HepG2 (cell line): Measurements from ENCODE around the gene ZNF384. TPM values are rescaled to one million over a fixed set of nuclear protein-coding genes. Genes with fewer than 3 reads are reported as not detected.

Source experiments
- AHR ChIP-seq: IDR thresholded peaks from 2 replicates; pipeline ENCODE4 v1.6.1; 2018; ENCODE audit warnings: missing genetic modification reagents, missing compliant biosample characterization
- GZF1 ChIP-seq: sonication (generic); formaldehyde crosslinking; IDR thresholded peaks from 2 replicates; pipeline ENCODE4 v1.5.1; 2020; ENCODE audit warnings: mild to moderate bottlenecking, missing genetic modification reagents
- KAT8 ChIP-seq: IDR thresholded peaks from 2 replicates; pipeline ENCODE4 v1.6.1; 2016; ENCODE audit warnings: missing genetic modification reagents, missing compliant biosample characterization
- KDM5B ChIP-seq: sonication (generic); formaldehyde crosslinking; IDR thresholded peaks from 2 replicates; pipeline ENCODE4 v1.4.0; 2020; ENCODE audit warnings: missing genetic modification reagents, mild to moderate bottlenecking, borderline replicate concordance
- KLF6 ChIP-seq: IDR thresholded peaks from 2 replicates; pipeline ENCODE4 v1.8.0; 2016; ENCODE audit warnings: missing biosample characterization, missing genetic modification reagents
- MTA3 ChIP-seq: sonication (generic); formaldehyde crosslinking; IDR thresholded peaks from 2 replicates; pipeline ENCODE4 v1.4.0; 2020; ENCODE audit warnings: missing genetic modification reagents
- NFIC ChIP-seq: IDR thresholded peaks from 2 replicates; pipeline ENCODE4 v1.6.1; 2012; ENCODE audit warnings: mild to moderate bottlenecking, low read length, inconsistent platforms
- NPAS2 ChIP-seq: sonication (generic); formaldehyde crosslinking; IDR thresholded peaks from 2 replicates; pipeline ENCODE4 v1.8.0; 2022; ENCODE audit warnings: mild to moderate bottlenecking, missing genetic modification reagents, borderline replicate concordance
- SNRNP70 ChIP-seq: fragments of 200-400 bp; formaldehyde crosslinking; IDR thresholded peaks from 2 replicates; pipeline ENCODE4 v1.6.1; 2017; ENCODE audit warnings: mild to moderate bottlenecking, low read depth, low read length, moderate library complexity
- SRSF1 ChIP-seq: fragments of 200-400 bp; formaldehyde crosslinking; optimal IDR thresholded peaks from 2 replicates; pipeline ENCODE3; 2017; ENCODE audit warnings: mild to moderate bottlenecking, low read depth, low read length, moderate library complexity
- SRSF9 ChIP-seq: fragments of 200-400 bp; formaldehyde crosslinking; IDR thresholded peaks from 2 replicates; pipeline ENCODE4 v1.6.1; 2018; ENCODE audit warnings: borderline replicate concordance, mild to moderate bottlenecking, low read depth, low read length; ENCODE audit not compliant: insufficient read depth, poor library complexity, severe bottlenecking
- TMF1 ChIP-seq: sonication (generic); formaldehyde crosslinking; IDR thresholded peaks from 2 replicates; pipeline ENCODE4 v1.8.1; 2022; ENCODE audit warnings: low read depth, missing genetic modification reagents
- ZNF180 ChIP-seq: sonication (generic); formaldehyde crosslinking; IDR thresholded peaks from 2 replicates; pipeline ENCODE4 v1.4.0; 2020; ENCODE audit warnings: low read depth, missing genetic modification reagents, borderline replicate concordance
- ZNF709 ChIP-seq: sonication (generic); formaldehyde crosslinking; IDR thresholded peaks from 2 replicates; pipeline ENCODE4 v1.5.0; 2020; ENCODE audit warnings: mild to moderate bottlenecking, missing genetic modification reagents
- ZNF841 ChIP-seq: sonication (generic); formaldehyde crosslinking; IDR thresholded peaks from 2 replicates; pipeline ENCODE4 v1.8.1; 2023; ENCODE audit warnings: missing genetic modification reagents, borderline replicate concordance
- ZSCAN20 ChIP-seq: sonication (generic); formaldehyde crosslinking; IDR thresholded peaks from 2 replicates; pipeline ENCODE4 v1.4.0; 2020; ENCODE audit warnings: missing genetic modification reagents, mild to moderate bottlenecking, borderline replicate concordance
- ZSCAN22 ChIP-seq: sonication (generic); formaldehyde crosslinking; IDR thresholded peaks from 2 replicates; pipeline ENCODE4 v1.4.0; 2020; ENCODE audit warnings: mild to moderate bottlenecking, missing genetic modification reagents
- polyA plus RNA-seq, 8 experiments: library from polyadenylated mRNA; depleted of rRNA in 3 of 8; stranded (reverse) in 7 of 8; unstranded in 1 of 8; fragments of >200 nt; fragmentation: Illumina TruSeq in 4 of 8; extraction: Trizol in 4 of 8; gene quantifications; 2 replicates each; pipeline versions ENCODE4 v1.2.1 to v1.2.3, GENCODE V29; 2011 to 2016; ENCODE audit warnings: low read depth in 4 of 8, missing spikeins in 1 of 8, mixed read lengths in 1 of 8; ENCODE audit not compliant: insufficient read depth in 1 of 8
- total RNA-seq, 5 experiments: library from RNA; depleted of rRNA; stranded (reverse); fragments of >200 nt; fragmentation: Illumina TruSeq; extraction: Trizol; gene quantifications; 2 replicates each; pipeline ENCODE4 v1.2.3, GENCODE V29; 2016; ENCODE audit warnings: low read depth in 1 of 5
- TF ChIP-seq, protein P1 (sequence below): sonication (generic); formaldehyde crosslinking; IDR thresholded peaks from 2 replicates; pipeline ENCODE4 v1.5.0; 2020; ENCODE audit warnings: missing genetic modification reagents
- TF ChIP-seq, protein P2 (sequence below): sonication (generic); formaldehyde crosslinking; IDR thresholded peaks from 2 replicates; pipeline ENCODE4; 2020; ENCODE audit warnings: missing genetic modification reagents, mild to moderate bottlenecking, borderline replicate concordance
- TF ChIP-seq, protein P3 (sequence below): sonication (generic); formaldehyde crosslinking; IDR thresholded peaks from 2 replicates; pipeline ENCODE4 v1.5.0; 2020; ENCODE audit warnings: missing genetic modification reagents
- TF ChIP-seq, protein P4 (sequence below): sonication (generic); formaldehyde crosslinking; IDR thresholded peaks from 2 replicates; pipeline ENCODE4 v1.8.1; 2022; ENCODE audit warnings: mild to moderate bottlenecking, missing genetic modification reagents

The ZNF384 gene
- total and polyA plus RNA-seq, 2 of the 13 experiments (the other 11 are each of a cell fraction or from before 2014, with no cell fraction given), result 23.6 to 55.3 TPM

DNA sequence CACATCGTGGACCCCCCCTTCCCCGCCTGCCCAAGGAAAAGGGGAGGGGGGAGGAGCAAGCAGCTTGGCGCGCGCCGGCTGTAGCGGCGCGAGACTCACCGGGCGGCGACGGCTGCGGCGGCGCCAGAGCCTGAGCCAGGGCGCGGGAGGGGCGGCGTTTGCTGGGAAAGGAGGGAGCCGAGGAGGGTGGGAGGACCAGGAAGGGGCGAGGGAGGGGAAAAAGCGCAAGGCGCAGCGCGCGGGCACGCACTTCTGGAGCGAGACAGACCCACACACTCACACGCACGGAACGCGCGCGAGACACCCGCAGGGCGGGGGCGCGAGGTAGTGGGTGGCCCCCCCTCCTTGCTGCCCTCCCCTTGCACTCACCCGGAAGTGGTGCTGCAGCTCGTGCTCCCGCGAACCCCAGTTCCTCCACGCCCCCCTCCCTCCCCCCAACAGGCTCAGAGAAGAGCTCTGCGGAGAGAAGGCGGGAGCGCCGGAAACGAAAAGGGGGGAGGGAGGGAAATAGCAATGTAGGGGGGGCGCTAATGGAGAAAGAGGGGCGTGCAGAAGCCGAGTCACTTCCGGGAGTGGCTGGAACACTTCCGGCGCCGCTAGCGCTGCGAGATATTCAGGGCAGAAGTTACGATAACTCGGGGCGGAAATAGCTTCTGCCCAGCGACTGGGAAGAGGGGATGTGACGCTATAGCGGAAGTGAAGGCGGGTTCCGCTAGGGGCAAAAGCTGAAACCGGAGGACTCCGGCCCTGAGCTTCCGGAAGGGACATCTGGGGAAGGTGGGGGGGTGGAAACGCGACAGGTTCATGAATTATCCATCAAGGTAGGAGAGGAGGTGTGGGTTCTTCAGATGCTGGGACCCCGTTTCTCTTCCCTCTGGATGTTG, at the start of gene ZNF384 (continued):
- no peak for TF ChIP-seq ZNF709
- peak; percentile 98 for TF ChIP-seq KAT8 (CRISPR knock-in tag)
- TF ChIP-seq SNRNP70, result no peak
- peak; percentile 63; the same call in 1 of the 2 replicates for TF ChIP-seq KDM5B
- TF ChIP-seq, protein P1, sequence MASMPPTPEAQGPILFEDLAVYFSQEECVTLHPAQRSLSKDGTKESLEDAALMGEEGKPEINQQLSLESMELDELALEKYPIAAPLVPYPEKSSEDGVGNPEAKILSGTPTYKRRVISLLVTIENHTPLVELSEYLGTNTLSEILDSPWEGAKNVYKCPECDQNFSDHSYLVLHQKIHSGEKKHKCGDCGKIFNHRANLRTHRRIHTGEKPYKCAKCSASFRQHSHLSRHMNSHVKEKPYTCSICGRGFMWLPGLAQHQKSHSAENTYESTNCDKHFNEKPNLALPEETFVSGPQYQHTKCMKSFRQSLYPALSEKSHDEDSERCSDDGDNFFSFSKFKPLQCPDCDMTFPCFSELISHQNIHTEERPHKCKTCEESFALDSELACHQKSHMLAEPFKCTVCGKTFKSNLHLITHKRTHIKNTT (CRISPR knock-in tag), result no peak
- no peak for TF ChIP-seq MTA3
- TF ChIP-seq GZF1 (CRISPR knock-in tag), result no peak
- no peak for TF ChIP-seq KLF6 (CRISPR knock-in tag)
- 0 out of 2 replicates have a peak, but pooled peaks have one; percentile 45 for TF ChIP-seq NFIC
- peak; percentile 96 for TF ChIP-seq SRSF1
- TF ChIP-seq ZSCAN20, result no peak
- TF ChIP-seq, protein P2, sequence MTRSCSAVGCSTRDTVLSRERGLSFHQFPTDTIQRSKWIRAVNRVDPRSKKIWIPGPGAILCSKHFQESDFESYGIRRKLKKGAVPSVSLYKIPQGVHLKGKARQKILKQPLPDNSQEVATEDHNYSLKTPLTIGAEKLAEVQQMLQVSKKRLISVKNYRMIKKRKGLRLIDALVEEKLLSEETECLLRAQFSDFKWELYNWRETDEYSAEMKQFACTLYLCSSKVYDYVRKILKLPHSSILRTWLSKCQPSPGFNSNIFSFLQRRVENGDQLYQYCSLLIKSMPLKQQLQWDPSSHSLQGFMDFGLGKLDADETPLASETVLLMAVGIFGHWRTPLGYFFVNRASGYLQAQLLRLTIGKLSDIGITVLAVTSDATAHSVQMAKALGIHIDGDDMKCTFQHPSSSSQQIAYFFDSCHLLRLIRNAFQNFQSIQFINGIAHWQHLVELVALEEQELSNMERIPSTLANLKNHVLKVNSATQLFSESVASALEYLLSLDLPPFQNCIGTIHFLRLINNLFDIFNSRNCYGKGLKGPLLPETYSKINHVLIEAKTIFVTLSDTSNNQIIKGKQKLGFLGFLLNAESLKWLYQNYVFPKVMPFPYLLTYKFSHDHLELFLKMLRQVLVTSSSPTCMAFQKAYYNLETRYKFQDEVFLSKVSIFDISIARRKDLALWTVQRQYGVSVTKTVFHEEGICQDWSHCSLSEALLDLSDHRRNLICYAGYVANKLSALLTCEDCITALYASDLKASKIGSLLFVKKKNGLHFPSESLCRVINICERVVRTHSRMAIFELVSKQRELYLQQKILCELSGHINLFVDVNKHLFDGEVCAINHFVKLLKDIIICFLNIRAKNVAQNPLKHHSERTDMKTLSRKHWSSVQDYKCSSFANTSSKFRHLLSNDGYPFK (CRISPR knock-in tag), result peak; percentile 93
- TF ChIP-seq, protein P3, sequence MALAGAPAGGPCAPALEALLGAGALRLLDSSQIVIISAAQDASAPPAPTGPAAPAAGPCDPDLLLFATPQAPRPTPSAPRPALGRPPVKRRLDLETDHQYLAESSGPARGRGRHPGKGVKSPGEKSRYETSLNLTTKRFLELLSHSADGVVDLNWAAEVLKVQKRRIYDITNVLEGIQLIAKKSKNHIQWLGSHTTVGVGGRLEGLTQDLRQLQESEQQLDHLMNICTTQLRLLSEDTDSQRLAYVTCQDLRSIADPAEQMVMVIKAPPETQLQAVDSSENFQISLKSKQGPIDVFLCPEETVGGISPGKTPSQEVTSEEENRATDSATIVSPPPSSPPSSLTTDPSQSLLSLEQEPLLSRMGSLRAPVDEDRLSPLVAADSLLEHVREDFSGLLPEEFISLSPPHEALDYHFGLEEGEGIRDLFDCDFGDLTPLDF (CRISPR knock-in tag), result peak; percentile 78
- TF ChIP-seq SRSF9, result no peak
- no peak for TF ChIP-seq ZNF841 (CRISPR knock-in tag)
- TF ChIP-seq AHR, result no peak
- no peak for TF ChIP-seq NPAS2
- TF ChIP-seq ZSCAN22 (CRISPR knock-in tag), result no peak
- TF ChIP-seq TMF1, result peak; percentile 38; the same call in 1 of the 2 replicates
- TF ChIP-seq, protein P4, sequence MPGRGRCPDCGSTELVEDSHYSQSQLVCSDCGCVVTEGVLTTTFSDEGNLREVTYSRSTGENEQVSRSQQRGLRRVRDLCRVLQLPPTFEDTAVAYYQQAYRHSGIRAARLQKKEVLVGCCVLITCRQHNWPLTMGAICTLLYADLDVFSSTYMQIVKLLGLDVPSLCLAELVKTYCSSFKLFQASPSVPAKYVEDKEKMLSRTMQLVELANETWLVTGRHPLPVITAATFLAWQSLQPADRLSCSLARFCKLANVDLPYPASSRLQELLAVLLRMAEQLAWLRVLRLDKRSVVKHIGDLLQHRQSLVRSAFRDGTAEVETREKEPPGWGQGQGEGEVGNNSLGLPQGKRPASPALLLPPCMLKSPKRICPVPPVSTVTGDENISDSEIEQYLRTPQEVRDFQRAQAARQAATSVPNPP (CRISPR knock-in tag), result peak; percentile 75; the same call in 1 of the 2 replicates
- no peak for TF ChIP-seq ZNF180 (CRISPR knock-in tag)
